IPS DF 19.7 (cell line): Measurements from ENCODE around the gene ANXA3.
A peak's percentile ranks its signal among the peaks of the same experiment; 100 is the strongest.
"Not testable (repeated sequence)": the region's sequence is repeated elsewhere in the genome, so short reads cannot be mapped to it uniquely, and the experiment has no call there.

ENCODE experiments used
- DNase-seq: peaks from one replicate; pipeline ENCODE4 v3.0.0-alpha.2; 2013; ENCODE audit warnings: low read depth, low spot score

ANXA3 gene

GRCh38 chr4:78543424-78544125 is 8.0 kb upstream of the ANXA3 start:
- no peak for DNase-seq

DNA sequence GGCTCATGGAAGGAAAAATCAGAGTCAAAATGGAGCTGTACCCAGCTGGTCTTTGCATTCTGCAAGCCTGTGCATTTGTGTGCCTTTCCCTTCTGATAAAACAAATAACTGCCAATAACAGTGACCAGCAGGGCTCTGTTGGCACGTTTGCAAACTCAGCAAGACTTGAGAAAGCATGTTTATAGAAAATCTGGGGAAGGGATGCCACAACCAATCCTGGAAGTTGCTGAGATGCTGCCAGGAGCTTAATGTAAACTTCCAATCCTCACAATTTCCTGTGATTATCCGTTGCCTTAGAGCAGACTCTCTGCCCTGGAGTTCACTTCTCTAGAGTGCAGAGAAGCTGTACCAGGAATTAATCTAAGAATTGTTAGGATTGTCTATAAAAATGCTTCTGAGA is 6.9 kb upstream of the ANXA3 start:
- DNase-seq: no peak

DNA sequence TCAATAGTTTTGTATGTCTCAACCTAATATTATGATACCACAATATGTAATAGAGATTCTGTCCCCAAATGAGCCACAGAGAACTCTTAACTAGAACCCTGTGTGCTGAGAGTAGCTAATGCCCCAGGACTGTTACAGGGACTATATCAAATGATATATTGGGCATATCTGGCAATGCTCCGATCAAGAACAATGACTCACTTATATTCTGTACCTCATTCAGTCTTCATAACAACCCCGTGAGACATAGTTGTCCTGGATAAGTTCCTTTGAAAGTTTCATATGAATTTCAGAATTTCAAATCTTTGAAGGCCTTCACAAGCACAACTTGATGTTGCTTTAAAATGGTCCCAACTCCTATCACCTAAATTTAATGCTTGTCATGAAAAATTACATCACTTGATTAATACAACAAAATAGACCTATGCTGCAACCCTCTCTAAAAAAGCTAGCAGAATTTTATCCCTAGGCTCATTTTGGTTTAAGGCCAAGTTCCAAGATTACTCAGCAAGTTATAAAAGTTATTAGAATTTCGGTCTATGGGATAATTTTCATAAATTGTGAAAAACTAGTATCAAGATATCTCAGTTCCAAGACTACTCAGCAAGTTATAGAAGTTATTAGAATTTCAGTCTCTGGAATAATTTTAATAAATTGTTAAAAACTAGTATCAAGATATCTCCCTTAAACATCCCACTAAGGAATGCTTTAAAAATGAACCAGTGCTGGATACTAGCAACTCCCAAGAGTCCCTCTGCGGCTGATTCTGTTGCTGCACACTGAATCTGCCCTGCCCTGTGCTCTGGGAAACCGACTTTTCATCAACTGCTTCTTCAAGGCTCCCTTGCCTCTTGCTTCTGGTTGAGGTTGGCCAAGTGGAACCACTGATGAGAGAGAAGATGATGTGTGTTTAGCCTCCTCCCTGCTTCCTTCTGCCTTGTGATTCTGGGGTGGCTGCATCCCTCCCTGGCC is 6.0 kb upstream of the ANXA3 start:
- no peak for DNase-seq

DNA sequence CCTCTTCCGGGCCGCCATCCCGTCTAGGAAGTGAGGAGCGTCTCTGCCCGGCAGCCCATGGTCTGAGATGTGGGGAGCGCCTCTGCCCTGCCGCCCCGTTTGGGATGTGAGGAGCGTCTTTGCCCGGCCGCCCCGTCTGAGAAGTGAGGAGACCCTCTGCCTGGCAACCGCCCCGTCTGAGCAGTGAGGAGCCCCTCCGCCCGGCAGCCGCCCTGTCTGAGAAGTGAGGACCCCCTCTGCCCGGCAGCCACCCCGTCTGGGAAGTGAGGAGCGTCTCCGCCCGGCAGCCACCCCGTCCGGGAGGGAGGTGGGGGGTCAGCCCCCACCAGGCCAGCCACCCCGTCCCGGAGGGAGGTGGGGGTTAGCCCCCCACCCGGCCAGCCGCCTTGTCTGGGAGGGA is 3.7 kb upstream of the ANXA3 start:
- not testable (repeated sequence) for DNase-seq

GRCh38 chr4:78548889-78549288 is 2.7 kb upstream of the ANXA3 start:
- not testable (repeated sequence) for DNase-seq

GRCh38 chr4:78552389-78553042 is 946 bp downstream of the ANXA3 start:
- DNase-seq: peak; percentile 76

DNA sequence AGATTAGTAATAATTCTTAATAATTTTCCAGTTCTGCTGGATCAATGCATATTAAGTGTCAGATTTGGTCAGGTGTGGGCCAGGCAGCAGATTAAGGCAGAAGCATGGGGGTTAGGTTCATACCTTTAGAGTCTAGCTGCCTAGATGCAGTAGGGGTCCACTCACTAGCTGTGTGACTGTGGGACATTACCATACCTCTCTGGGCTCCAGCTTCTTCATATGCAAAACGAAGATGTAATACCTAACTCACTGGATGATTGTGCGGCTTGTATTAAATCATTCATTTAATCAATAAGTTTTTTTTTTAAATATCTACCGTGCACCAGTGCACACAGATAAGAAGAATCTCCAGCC is 1.4 kb downstream of the ANXA3 start:
- no peak for DNase-seq

- DNase-seq: no peak
These were observed 2.0 kb downstream of the ANXA3 start for GRCh38 chr4:78553529-78554060.

GRCh38 chr4:78556665-78557064 is 5.1 kb downstream of the ANXA3 start:
- DNase-seq: no peak

- DNase-seq: no peak
These were observed 6.3 kb downstream of the ANXA3 start for GRCh38 chr4:78557841-78558240.

DNA sequence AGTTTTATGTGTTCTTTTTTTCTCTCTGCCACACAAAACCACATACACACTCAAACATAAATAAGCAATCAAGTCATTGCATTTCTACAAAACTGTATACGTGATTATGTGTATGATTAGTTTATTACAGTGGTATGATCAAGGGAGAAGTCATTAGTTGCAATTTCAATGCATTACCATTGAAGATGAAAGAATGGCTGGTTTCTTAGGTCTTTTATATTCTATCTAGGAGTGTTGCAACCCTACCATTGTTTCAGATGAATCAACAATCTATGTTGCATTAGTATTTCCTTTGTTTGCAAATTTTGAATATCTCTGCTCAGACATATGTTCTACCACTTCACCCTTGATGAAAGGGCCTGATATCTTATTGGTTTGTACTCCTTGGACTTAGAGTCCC is 6.8 kb downstream of the ANXA3 start:
- DNase-seq: no peak

DNA sequence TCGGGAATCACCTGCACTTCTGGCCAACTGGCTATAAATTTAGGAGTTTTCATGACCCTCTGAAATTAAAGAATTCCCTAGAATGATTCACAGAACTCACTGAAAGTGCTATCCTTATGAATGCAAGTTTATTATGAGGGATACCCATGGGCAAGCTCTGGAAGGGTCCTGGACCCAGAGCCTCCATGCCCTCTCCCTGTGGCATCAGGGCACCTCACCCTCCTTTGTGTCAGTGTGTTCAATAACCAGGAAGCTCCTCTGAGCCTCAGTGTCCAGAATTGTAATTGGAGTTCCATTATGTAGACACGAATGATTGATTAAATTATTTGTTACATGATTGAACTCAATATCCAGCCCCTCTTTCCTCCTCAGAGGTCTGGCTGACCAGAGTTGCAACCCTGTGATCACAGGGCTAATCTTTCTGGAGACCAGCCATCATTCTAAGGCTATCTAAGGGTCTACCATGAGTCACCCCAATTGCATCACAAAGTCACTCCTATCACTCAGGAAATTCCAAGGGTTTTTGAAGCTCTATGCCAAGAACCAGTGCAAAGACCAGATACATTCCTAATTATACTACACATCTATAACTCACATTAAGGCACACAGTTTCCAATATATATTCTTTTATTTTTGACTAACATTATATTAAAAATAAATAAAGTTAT is 8.9 kb downstream of the ANXA3 start:
- no peak for DNase-seq

DNA sequence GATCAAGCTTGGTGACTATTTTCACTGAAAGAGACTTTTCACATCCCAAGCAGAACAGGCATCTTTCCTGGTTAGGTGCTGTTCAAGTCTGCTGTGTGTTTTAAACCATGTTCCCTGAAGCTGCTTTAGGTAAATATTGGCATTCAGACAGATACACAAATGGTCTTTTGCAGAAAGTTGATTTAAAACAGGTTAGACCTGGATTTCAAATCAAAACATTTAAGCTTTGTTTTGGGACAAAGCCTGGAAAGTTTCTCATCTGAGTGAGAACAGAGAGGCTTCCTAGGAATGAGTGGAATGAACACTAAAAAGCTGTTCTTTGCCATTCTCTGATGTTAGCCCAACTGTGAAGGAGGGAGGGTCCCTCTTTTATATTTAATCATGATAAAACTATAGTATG is 10.1 kb downstream of the ANXA3 start:
- no peak for DNase-seq

GRCh38 chr4:78562687-78563086 is 11.1 kb downstream of the ANXA3 start:
- no peak for DNase-seq

- no peak for DNase-seq
These were observed 14.4 kb downstream of the ANXA3 start for GRCh38 chr4:78565971-78566372.

- no peak for DNase-seq
These were observed 15.4 kb downstream of the ANXA3 start for GRCh38 chr4:78566834-78567499.

GRCh38 chr4:78567500-78568060 is 16.0 kb downstream of the ANXA3 start:
- DNase-seq: no peak

- DNase-seq: no peak
These were observed 17.2 kb downstream of the ANXA3 start for GRCh38 chr4:78568640-78569305.

- no peak for DNase-seq
These were observed 17.8 kb downstream of the ANXA3 start for GRCh38 chr4:78569306-78569821.

GRCh38 chr4:78570117-78570516 is 18.5 kb downstream of the ANXA3 start:
- no peak for DNase-seq
